ENCODE data around the gene RCAN2. TPM values are rescaled to one million over a fixed set of nuclear protein-coding genes. Genes with fewer than 3 reads are reported as not detected.

Gene RCAN2
- total RNA-seq, 1 experiment from 2014 or later = not detected

- CTCF ChIA-PET = no interaction called here
- no peak overlapping the region for H3K4me3 Mint-ChIP-seq (ENCODE audit: unreplicated experiment)
Measured at GRCh38 chr6:46325561-46326530, 165.4 kb downstream of the RCAN2 start.

GRCh38 chr6:46324706-46325105 lies 166.5 kb downstream of the RCAN2 start:
- no peak overlapping the region for H3K27ac Mint-ChIP-seq (ENCODE audit: unreplicated experiment)
- H3K4me1 ChIP-seq = no peaks in the 10 kb centered on the region
- intact Hi-C loops (cut with micrococcal nuclease; ENCODE audit: unreplicated experiment) = no loop called here
- no peak overlapping the region for H3K4me3 Mint-ChIP-seq (ENCODE audit: unreplicated experiment)
- 0 out of 2 replicates have a peak, but pooled peaks cover 2% of the 10 kb centered on the region for H3K27me3 ChIP-seq (replicated peaks; ENCODE audit: control insufficient read depth, insufficient read depth, low read length)
- ChIA-PET POLR2A (no interaction called here), CTCF (no interaction called here)
- no peaks in the 10 kb centered on the region for H3K36me3 ChIP-seq (ENCODE audit: control insufficient read depth, insufficient read depth, low read length)
- peaks cover 12% of the 10 kb centered on the region for H3K27me3 Mint-ChIP-seq (ENCODE audit: insufficient read depth, unreplicated experiment)
- no TSS peak for BruUV-seq (replicated peaks)
- H3K9me3 ChIP-seq = no peaks in the 10 kb centered on the region
- H3K4me1 Mint-ChIP-seq (ENCODE audit: low read depth, unreplicated experiment) = no peaks in the 10 kb centered on the region
- H3K9me3 Mint-ChIP-seq (ENCODE audit: unreplicated experiment) = no peaks in the 10 kb centered on the region
- no peaks in the 10 kb centered on the region for H3K36me3 Mint-ChIP-seq (ENCODE audit: insufficient read depth, unreplicated experiment)
- no peak overlapping the region for H3K4me3 ChIP-seq (ENCODE audit: low read depth, low read length)
- no peak for TF ChIP-seq CTCF (IDR thresholded peaks at IDR 0.05; ENCODE audit: insufficient read depth in 1 of 2, low read depth in 1 of 2, low read length in 1 of 2, severe bottlenecking in 1 of 2, unreplicated experiment in 1 of 2)
- no peak for DNase-seq

More at GRCh38 chr6:46325561-46326530, 165.4 kb downstream of the RCAN2 start:
- no TSS peak for BruUV-seq (replicated peaks)
- no peak overlapping the region for H3K27ac Mint-ChIP-seq (ENCODE audit: unreplicated experiment)
- intact Hi-C loops (cut with micrococcal nuclease; ENCODE audit: unreplicated experiment) = no loop called here
- no peaks in the 10 kb centered on the region for H3K36me3 Mint-ChIP-seq (ENCODE audit: insufficient read depth, unreplicated experiment)
- no peaks in the 10 kb centered on the region for H3K36me3 ChIP-seq (ENCODE audit: control insufficient read depth, insufficient read depth, low read length)
- H3K4me1 ChIP-seq = no peaks in the 10 kb centered on the region
- H3K4me3 ChIP-seq (ENCODE audit: low read depth, low read length) = no peak overlapping the region
- H3K27me3 ChIP-seq (replicated peaks; ENCODE audit: control insufficient read depth, insufficient read depth, low read length) = 0 out of 2 replicates have a peak, but pooled peaks cover 2% of the 10 kb centered on the region
- H3K27me3 Mint-ChIP-seq (ENCODE audit: insufficient read depth, unreplicated experiment) = peaks cover 15% of the 10 kb centered on the region
- POLR2A ChIA-PET = no interaction called here
- H3K4me1 Mint-ChIP-seq (ENCODE audit: low read depth, unreplicated experiment) = no peaks in the 10 kb centered on the region
- H3K9me3 Mint-ChIP-seq (ENCODE audit: unreplicated experiment) = no peaks in the 10 kb centered on the region
- no peak for TF ChIP-seq CTCF (IDR thresholded peaks at IDR 0.05; ENCODE audit: insufficient read depth in 1 of 2, low read depth in 1 of 2, low read length in 1 of 2, severe bottlenecking in 1 of 2, unreplicated experiment in 1 of 2)
- DNase-seq = no peak
- H3K9me3 ChIP-seq = no peaks in the 10 kb centered on the region

- H3K9me3 ChIP-seq = no peaks in the 10 kb centered on the region
- no peaks in the 10 kb centered on the region for H3K4me1 Mint-ChIP-seq (ENCODE audit: low read depth, unreplicated experiment)
- ChIA-PET POLR2A (no interaction called here), CTCF (no interaction called here)
- H3K36me3 Mint-ChIP-seq (ENCODE audit: insufficient read depth, unreplicated experiment) = no peaks in the 10 kb centered on the region
- H3K36me3 ChIP-seq (ENCODE audit: control insufficient read depth, insufficient read depth, low read length) = no peaks in the 10 kb centered on the region
- no peak overlapping the region for H3K4me3 Mint-ChIP-seq (ENCODE audit: unreplicated experiment)
- H3K4me1 ChIP-seq = no peaks in the 10 kb centered on the region
- DNase-seq = no peak
- H3K4me3 ChIP-seq (ENCODE audit: low read depth, low read length) = no peak overlapping the region
- TF ChIP-seq CTCF (IDR thresholded peaks at IDR 0.05; ENCODE audit: insufficient read depth in 1 of 2, low read depth in 1 of 2, low read length in 1 of 2, severe bottlenecking in 1 of 2, unreplicated experiment in 1 of 2) = no peak
- intact Hi-C loops (cut with micrococcal nuclease; ENCODE audit: unreplicated experiment) = no loop called here
- no peaks in the 10 kb centered on the region for H3K9me3 Mint-ChIP-seq (ENCODE audit: unreplicated experiment)
- no TSS peak for BruUV-seq (replicated peaks)
- H3K27ac Mint-ChIP-seq (ENCODE audit: unreplicated experiment) = no peak overlapping the region
- peaks cover 12% of the 10 kb centered on the region for H3K27me3 Mint-ChIP-seq (ENCODE audit: insufficient read depth, unreplicated experiment)
- 0 out of 2 replicates have a peak, but pooled peaks cover 2% of the 10 kb centered on the region for H3K27me3 ChIP-seq (replicated peaks; ENCODE audit: control insufficient read depth, insufficient read depth, low read length)
Measured at GRCh38 chr6:46323966-46324622, 167.2 kb downstream of the RCAN2 start.

All from Caco-2 (cell line).